NCI-H2227 (cell line): ENCODE data around the gene SCN3B.
"Not testable (repeated sequence)": the region's sequence is repeated elsewhere in the genome, so short reads cannot be mapped to it uniquely, and the experiment has no call there.

ENCODE experiments used
- DNase-seq: peaks from one replicate; lab custom pipeline; 2025; ENCODE audit not compliant: unreplicated experiment; lab: John Stamatoyannopoulos, UW

SCN3B gene

DNA sequence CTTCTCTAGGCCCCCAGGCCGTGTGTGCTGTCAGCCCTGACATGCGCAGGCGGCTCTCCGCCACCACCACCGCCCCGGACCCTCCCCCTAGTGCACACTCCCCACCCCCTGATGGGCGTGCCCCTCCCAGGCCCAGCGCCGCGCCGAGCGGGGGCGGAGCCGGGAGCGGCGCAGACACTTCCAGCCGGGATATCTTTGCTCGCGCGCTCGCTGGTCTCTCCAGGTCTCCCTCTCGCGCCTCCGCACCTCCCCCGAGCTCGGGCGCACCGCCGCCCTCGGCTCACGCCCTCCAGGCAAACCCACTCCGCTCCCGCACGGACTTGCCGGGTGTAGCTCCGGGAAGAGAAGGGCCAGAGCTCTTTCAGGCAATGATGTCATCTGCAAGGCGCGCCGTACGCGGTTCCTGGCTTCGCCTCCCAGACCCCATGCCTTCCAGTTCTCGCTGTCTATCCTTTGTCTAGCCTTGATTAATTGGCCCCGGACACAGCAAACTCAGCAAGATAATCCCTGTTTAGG, at the start of gene SCN3B:
TSS of gene SCN3B (minus strand) at position 59 of the 516 bp plus-strand sequence. CDS start 823 bp downstream, outside the sequence.
- DNase-seq, result peak; percentile 92

DNA sequence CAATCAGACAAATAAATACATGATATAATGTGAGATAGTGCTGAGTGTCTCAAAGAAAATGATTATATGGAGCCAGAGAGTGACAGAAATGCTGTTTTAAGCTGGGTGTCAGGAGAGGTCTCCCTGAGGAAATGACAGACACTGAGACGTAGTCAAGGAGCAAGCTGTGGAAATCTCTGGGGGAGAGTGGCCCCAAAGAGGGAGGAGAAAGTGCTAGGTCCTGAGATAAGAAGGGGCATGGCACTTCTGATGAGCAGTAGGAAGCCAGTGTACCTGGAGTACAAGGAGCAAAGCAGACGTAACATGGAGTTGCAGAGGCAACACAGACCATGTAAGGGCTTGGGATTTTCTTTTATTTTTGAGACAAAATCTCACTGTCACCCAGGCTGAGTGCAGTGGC, 48.3 kb upstream of the SCN3B start:
- DNase-seq, result no peak

DNA sequence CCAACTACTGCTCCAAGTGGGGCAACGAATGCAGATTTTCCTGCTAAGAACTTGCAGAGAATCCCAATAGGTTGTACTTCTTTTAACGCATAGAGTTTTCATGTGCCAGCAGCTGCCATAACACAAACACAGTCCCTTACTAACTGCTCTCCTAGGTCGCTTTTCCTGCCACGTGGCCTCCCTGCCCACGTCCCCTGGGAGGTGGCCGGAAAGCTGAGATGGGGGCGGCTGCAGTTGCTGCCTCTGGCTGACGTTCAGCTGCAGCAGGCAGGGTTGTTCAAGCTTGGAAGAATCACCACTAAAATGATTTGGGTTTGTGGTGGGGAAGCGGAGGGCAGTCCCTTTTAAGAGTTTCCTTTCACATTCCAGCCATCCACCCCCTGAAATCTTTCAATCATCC, 47.7 kb upstream of the SCN3B start:
- DNase-seq, result no peak

- no peak for DNase-seq
Measured at GRCh38 chr11:123700772-123701171, 46.3 kb upstream of the SCN3B start.

DNA sequence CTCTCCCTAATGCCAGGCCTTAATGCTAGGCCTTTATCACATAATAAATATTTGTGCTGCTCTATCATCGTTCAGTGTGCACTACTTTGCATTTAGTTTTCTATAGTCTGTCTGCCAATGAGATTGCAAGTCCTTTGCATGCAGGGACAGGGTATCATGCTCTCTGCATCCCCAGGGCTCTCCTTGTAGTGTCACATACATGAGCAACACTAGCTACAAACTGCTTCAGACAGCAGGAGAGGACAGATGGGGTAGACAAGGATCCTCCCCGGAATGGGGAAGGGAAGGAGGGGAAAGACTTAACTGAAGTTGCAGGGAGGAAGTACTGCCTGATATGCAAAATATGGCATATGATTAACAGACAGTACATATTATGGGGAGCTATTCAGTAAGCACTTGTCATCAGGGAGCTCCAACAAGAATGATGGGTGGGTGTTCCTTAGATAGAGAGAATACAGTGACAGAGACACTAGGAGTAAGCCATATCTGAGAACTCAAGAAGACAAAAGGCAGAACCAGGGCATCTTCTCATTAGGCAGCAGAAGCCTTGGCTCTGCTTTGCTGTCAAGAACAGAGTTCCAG, 44.2 kb upstream of the SCN3B start:
- DNase-seq, result no peak

GRCh38 chr11:123696183-123696582, 41.8 kb upstream of the SCN3B start:
- DNase-seq, result no peak

- no peak for DNase-seq
Measured at GRCh38 chr11:123695231-123695630, 40.8 kb upstream of the SCN3B start.

GRCh38 chr11:123694551-123694950, 40.1 kb upstream of the SCN3B start:
- DNase-seq, result no peak

DNA sequence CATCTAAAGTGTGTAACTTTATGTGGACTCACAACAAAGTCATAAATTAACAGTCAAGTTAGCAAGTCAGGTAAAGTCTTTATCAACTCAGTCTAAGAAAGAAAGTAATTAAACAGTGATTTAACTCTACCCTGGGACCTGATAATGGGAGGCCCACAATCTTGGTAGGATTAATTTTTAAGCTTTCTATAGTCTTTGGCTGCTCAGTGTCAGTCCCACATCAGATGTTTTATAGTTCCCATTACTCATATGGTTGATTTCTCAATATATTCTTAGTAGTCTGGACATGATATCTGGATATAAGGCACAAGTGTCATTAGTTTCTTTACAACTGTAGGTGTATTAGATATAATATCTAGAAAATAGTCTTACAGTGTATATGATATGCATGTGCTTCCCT, 38.5 kb upstream of the SCN3B start:
- DNase-seq, result no peak

DNA sequence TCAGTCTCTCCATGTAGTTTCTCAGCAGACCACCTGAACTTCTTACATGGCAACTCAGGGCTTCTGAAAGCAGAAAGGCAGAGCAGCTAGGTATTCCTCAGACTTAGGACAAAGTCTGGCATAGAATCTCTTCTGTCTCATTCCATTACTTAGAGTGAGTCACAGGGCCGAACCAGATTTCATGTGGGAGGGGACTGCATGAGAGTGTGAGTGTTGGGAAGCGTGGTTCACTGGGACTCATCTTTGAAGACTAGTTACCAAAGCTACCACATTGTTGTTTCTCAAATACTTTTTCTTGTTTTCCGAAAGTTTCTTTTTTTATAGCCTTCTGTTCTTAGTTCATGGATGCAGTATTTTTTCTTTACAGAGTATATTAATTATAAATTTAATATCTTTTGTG, 36.1 kb upstream of the SCN3B start:
- no peak for DNase-seq

DNA sequence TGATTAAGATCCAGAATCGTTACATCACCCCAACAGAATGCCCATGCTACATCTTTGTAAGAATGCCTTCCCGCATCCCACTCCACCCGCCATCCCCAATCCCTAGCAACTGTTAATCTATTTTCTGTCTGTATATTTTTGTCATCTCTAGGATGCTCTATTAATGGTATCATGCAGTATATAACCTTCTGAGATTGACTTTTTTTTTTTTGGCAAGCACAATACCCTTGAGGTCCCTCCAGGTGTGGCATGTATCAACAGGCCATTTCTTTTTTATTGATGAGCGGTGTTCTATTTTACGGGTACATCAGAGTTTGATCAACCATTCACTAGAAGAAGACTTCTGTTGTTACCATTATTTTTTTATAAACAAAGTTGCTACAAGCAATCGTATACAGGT, 30.2 kb upstream of the SCN3B start:
- no peak for DNase-seq

GRCh38 chr11:123683428-123684170, 29.2 kb upstream of the SCN3B start:
- DNase-seq, result peak; percentile 24

DNA sequence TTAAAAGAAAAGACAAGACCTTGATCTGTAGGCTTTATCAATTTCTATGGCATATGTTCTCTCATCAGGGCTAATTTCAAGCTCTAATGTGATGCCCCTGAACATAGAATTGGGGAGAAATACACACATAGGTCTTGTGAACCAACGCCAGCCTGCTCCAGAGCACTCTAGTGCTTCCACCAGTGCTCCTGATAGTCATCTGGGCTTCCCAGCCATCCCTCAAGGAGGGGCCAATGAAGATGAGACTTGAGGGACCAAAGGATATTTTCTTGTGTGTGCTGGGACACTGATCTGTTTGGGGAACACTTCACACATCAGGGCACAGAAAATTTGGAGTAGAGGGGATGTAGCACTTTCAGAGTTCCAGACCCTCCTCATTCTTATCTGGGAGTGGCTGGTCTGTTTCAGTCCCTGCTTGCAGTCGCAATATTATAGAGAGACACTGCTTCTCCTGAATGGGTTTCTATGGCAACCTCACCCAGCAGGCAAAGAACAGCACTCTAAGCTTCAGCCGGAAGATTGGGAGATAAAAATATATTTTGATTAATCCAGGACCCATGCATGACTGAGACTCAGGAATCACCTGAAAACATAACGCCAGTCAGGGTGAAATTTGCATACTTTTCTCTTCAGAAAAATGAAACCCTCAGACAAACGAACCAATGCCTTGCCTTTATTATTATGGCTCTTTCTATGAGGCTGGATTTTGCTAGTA, 28.4 kb upstream of the SCN3B start:
- DNase-seq, result peak; percentile 66

DNA sequence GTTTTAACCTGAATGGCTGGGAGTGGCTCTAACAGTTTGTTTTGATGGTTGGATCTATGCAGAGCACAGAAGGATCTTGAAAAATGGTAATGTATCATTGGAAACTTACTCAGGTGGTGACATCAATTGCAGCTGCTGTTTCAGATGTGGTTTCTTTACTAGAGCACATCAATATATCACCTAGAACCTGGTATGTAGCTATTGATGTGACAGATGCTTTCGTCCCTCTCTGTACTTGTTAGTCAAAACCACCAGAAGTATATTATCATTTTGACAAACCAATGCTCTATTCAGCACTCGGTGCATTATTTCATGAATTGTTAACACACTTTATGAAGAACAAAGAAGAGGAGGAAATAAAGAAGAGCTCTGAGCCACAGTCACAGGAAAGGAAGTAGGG, 26.6 kb upstream of the SCN3B start:
- DNase-seq, result no peak

GRCh38 chr11:123678246-123678645, 23.8 kb upstream of the SCN3B start:
- no peak for DNase-seq

GRCh38 chr11:123677510-123677909, 23.1 kb upstream of the SCN3B start:
- DNase-seq, result no peak

DNA sequence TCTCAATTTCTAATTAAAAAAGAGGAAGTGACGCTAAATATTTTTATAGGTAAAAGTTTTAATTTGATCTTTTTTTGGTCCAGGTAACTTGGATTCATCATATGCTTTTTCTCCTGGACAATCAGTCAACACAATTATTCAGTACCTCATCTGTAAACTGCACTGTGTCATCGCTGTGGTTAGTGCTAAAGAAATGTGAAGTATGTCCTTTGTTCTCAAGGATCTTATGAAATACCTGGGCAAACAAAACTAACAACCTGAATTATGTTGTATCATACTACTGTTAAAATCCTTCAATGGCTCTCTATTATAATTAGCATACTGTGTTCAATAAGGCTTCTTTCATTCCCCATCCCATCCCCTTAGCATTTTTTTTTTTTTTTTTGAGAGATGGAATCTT, 19.9 kb upstream of the SCN3B start:
- no peak for DNase-seq

DNA sequence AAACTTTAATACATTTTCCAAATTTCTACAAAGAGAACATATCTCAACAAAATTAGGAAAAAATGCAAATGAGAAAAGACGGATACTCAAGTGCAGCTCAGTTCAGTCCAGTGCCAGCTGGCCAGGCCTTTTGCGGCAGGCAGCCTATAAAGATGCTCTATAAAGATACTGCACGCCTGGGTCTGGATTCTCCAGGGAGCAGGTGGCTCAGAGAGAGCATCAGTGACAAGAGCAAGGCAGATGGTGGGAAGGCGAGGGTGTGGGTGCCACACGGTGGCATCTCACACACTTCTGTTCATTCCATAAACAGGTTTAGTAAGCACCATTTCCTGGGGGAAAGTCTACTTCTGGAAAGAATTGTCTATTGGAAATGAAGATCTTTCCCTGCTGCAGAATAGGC, 18.1 kb upstream of the SCN3B start:
- DNase-seq, result no peak

DNA sequence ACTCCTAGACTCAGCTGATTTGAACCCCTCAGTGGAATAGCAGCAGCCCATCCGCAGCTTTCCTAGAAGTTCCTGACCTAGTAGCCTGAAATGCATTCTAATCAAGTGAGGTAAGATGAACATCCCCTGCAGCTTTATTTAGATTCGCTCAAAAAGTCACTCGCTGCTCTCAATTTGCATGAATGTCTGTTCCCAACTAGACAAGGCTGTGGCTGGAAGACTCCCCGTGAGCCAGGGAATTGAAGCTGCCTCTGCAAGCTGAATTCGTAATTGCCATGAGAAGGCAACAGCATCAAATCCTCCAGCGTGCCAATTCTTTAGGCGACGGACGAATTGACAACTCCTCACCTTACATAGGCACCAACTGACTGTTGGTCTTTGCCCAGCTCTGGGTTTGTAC, 17.1 kb upstream of the SCN3B start:
- no peak for DNase-seq

GRCh38 chr11:123670081-123670480, 15.7 kb upstream of the SCN3B start:
- no peak for DNase-seq

GRCh38 chr11:123665306-123665705, 10.9 kb upstream of the SCN3B start:
- no peak for DNase-seq

- DNase-seq, result not testable (repeated sequence)
Measured at GRCh38 chr11:123659965-123660364, 5.5 kb upstream of the SCN3B start.
